Globus pallidus (tissue), 1 donor: ENCODE results near the gene SH2B3.
A peak's percentile ranks its signal among the peaks of the same experiment; 100 is the strongest.

ENCODE experiments used
- DNase-seq: peaks from one replicate; pipeline ENCODE4 v3.0.0-alpha.2; 2015; ENCODE audit warnings: low spot score

The SH2B3 gene

DNA sequence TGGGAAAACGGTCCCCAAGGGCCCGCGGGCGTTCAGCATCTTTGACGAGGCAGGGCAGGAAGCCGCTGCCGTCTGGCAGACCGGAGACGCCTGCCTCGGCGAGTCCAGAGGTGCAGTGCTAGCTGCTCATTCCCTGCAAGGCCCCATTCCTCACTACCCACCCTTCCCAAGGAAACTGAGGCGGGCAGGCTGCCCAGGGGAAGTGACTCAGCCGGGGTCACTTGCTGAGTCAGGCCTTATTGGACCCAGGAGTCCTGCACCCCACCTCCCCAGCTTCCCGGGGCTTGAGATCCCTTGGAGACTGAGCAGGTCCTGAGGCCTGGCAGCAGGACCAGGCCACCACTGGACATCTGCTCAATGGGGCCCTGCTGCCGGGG lies 3.7 kb downstream of the SH2B3 start:
- no peak for DNase-seq

DNA sequence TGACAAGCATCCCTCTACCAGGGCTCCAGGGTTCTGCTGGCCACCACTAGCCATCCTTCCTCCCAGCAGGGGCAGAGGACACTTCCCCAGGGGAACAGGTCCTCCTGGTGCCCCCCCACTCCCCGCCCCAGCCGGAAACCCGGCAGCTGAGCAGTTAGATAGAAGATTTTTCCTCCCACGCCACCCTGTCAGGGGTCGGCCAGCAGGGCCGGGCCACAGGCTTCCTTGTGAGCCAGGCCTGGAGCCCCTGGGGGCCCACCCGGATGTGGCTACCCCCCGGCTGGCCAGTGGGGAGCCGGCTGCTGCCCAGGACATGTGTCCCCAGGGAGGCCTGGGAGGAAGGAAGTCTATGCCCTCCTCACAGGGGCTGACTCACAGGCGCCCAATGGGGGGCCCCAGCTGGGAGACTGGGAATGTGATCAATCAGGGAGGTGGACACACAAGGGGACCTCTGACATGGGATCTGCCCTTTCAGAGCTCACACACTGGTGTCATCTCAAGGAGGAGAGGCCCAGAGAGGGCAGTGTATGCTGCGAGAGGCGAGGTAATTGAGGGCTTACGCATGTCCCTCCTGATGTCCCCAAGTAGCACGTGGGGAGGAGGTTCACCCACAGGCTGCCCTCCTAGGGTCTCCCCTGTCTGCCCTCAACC lies 4.2 kb downstream of the SH2B3 start:
- DNase-seq: no peak

DNA sequence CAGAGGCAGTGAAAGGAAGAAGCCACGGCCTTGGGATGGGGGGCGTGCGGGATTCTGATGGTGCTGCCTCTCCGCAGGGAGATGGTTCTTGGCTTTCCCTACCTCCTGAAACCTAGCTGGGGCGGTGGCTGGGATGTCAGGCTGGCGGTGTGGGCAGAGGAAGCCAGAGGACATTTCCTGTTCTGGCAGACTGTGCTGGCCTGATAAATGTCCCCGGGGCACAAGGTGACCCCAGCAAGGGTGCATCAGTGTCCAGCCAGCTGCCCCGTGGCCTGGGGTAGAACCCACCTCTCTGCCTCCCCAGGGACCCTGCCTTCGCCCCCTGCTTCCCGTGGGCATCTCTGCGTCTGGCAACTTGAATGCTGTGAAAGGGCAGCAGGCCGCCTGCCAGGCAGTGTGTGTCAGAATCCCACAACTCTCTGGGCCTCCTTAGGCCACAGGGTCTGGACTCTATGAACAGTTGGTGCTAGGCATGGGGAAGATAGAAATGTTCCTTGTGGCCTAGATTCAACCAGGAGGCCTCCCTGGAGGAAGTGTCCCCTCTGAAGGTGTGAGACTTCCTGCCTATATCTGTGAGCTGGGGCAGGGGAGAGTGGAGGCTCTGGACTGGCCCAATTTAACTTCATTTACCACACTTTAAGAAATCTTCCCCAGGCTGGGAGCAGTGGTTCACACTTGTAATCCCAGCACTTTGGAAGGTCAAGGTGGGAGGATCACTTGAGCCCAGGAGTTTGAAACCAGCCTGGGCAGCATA lies 4.9 kb downstream of the SH2B3 start:
- no peak for DNase-seq

DNA sequence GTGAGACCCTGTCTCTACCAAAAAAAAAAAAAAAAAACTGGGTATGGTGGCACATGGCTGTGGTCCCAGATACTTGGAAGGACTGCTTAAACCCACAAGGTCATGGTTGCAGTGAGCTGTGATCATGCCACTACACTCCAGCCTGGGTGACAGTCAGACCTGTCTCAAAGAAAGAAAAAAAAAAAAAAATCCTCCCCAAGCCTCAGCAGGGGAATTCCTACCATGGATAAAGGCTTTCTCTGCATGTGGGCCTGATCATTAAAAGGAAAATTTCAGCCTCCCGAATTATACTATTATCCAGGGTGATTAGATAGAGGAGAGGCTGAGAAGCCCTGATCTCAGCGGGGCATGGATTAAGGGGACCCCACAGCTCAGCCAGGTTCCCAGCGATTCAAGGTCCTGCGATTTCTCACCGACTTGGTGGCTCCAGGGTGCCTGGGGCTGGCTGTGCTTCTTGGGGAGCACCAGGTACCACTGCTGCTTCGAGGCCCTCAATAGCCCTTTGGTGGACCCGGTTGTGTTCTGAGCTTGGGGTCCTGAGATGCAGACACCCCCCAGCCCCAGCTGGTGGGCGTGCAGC lies 5.6 kb downstream of the SH2B3 start:
- DNase-seq: no peak

DNA sequence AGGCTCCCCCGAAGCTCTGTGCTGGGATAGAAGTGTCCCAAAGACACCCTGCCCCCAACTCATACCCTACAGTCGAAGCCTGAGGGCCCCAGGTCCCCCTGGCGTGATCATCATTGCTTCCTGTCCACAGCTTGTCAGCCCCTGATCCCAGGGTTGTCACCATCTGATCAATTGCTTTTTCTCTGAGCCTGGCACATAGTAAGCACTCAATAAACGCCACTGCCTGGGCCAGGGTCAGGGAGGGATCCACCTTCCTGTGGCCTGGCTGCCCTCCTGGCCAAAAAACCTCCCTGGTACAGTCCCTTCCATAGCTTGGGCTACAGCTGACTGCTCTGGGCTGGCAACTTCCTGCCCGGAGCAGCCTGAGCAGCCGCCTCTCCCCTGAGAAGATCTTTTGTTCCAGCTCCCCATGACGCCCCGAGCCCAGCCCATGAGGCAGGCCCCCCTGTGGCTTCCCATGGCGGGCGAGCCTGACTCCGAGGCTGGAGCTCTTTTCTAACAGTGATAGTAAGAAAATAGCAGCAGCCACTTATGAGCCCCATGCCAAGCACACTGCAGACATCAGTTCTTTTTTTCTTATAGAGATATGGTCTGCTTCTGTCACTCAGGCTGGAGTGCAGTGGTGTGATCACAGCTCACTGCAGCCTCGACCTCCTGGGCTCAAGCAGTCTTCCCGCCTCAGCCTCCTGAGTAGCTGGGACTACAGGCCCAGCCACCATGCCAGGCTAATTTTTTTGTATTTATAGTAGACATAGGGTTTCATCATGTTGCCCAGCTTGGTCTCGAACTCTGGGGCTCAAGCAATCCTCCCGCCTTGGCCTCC lies 6.5 kb downstream of the SH2B3 start:
- DNase-seq: peak; percentile 75

DNA sequence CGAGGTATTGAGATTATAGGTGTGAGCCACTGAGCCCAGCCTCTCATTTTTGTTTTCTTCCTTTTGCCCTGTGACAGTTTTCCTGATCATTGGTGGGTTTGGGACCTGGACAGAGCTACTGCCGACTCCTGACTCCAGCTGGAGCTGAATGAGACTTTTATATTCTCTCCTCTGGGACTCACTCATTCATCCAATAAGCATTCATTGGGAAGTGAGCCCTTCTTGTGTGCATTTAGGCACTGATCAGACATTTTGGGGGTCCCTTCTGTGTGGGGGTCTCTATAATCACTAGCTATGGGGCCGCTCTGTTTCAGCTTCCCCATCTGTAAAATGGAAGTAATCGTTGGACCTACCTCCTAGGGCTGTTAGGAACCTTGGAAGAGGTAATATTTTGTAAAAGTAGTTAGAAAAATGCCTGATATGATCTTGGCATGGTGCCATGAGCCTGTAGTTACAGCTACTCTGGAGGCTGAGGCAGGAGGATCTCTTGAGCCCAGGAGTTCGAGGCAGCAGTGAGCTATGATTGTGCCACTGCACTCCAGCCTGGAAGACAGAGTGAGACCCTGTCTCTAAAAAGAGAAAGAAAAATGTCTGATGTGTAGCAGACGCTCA lies 7.2 kb downstream of the SH2B3 start:
- no peak for DNase-seq

DNA sequence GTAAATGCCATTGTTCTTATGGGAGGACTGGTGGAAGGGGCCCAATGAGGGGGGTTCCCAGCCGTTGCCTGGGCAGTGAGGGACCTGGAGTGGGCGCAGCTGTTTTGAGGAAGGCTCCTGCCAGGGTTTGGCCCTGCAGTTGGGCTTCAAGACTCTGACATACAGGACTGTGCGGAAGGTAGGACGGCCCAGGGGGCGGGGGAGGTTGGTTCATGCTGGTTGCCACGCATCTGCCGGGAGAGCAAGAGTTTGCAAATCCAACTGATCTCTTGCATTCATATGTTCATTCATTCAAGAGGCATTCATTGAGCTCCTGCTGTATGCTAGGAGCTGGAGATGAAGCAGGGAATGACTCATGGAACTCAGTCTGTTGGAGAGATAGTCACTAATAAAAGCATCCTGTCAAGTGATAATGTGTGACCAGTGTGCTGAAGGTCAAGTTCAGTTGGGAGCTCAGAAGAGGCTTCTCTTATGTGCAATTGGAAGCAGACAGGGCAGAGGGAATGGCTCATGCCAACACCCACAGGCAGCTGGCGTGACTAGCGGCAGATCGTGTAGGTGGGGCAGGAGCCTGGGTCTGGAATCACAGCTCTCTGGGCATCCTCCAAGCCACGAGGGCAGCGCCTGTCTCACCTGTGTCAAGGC lies 7.8 kb downstream of the SH2B3 start:
- DNase-seq: no peak

DNA sequence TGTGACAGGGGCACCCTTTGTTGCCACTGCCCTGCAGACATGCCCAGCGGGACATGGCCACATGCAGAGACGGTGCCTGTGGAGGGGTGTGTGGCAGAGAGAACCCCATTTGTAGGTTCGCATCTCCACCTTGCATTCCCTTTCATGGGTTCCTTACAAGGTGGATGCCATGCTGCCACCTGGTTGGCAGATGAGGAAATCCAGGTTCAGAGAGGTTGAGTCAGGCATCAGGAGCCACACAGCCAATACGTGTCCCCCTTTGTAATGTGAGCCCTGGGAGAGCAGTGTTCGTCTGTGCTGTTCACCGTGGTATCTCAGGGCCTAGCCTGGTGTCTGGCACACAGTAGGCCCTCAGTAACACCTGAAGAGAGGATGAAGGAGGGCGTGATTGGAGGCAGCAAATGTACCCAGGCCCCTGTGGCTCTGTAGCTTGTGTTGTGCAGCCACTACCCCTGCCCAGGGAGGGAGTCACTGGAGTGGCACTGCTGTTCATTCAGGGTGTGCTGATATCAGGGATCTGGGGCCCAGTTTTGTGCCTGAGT lies 9.1 kb downstream of the SH2B3 start:
- no peak for DNase-seq

DNA sequence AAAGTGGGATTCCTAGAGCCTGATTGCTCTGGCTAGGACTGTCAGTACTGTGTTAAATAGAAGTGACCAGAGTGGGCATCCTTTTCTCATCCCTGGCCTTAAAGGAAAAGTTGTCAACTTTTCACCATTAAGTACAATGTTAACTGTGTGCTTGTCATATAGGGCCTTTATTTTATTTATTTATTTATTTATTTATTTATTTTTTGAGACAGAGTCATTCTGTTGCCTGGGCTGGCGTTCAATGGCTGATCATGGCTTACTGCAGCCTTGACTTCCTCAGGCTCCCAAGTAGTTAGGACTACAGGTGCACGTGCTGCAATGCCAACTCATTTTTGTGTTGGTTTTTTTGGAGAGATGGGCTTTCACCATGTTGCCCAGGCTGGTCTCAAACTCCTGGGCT lies 11.6 kb downstream of the SH2B3 start:
- no peak for DNase-seq

DNA sequence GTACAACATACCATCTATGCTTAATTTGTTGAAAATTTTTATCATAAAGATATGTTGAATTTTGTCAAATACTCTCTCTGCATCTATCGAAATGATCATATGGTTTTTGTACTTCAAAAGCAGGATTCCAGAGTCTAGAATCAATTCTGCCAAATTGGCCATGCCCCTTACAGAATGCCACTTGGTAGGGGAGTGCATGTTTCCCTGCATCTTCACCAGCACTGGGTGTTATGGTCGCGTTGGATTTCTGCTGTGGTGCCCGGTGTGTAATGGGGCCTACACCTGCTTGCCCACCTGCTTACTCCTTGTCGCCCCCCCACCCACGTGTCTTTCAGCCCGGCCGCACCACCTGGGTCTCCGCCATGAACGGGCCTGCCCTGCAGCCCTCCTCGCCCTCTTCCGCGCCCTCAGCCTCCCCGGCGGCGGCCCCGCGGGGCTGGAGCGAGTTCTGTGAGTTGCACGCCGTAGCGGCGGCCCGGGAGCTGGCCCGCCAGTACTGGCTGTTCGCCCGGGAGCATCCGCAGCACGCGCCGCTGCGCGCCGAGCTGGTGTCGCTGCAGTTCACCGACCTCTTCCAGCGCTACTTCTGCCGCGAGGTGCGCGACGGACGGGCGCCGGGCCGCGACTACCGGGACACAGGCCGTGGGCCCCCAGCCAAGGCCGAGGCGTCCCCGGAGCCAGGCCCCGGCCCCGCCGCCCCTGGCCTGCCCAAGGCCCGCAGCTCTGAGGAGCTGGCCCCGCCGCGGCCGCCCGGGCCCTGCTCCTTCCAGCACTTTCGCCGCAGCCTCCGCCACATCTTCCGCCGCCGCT lies 12.3 kb downstream of the SH2B3 start:
- no peak for DNase-seq

DNA sequence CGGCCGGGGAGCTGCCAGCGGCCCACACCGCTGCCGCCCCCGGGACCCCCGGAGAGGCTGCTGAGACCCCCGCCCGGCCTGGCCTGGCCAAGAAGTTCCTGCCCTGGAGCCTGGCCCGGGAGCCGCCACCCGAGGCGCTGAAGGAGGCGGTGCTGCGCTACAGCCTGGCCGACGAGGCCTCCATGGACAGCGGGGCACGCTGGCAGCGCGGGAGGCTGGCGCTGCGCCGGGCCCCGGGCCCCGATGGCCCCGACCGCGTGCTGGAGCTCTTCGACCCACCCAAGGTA lies 12.8 kb downstream of the SH2B3 start:
- no peak for DNase-seq

DNA sequence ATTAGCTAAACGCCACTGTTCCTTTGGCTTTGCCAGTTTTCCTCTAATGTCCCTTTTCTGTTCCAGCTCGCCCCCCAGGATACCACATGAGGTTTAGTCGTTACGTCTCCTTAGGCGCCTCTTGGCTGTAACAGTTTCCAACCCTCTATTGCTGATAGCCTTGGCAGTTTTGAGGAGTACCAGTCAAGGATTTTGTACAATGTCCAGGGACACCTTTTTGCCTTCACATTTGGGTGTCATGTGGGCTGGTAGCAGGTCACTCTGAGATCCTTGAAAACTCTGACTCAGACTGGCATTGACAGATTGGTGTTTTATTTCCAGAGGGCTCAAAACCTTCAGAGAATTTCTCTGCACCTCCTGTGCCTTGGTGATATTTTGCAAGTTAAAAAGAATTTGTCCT lies 14.1 kb downstream of the SH2B3 start:
- DNase-seq: no peak

DNA sequence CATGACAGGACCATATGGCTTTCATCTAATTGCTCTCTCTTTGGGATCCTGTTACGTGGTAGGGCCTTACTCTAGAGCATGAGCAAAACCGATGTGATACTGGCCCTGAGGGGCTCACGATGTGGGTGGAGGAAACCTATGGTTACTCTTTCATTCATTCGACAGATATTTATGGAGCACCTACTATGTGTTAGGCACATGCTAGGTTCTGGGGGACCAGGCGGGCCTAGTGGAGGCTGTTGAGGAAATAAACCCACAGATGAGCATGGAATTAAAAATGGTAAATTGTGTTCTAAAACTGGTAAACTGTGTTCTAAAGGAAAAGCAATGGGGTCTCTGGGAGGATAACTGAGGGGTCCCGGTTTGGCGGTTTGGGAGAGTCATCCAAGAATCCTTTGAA lies 14.8 kb downstream of the SH2B3 start:
- DNase-seq: no peak

DNA sequence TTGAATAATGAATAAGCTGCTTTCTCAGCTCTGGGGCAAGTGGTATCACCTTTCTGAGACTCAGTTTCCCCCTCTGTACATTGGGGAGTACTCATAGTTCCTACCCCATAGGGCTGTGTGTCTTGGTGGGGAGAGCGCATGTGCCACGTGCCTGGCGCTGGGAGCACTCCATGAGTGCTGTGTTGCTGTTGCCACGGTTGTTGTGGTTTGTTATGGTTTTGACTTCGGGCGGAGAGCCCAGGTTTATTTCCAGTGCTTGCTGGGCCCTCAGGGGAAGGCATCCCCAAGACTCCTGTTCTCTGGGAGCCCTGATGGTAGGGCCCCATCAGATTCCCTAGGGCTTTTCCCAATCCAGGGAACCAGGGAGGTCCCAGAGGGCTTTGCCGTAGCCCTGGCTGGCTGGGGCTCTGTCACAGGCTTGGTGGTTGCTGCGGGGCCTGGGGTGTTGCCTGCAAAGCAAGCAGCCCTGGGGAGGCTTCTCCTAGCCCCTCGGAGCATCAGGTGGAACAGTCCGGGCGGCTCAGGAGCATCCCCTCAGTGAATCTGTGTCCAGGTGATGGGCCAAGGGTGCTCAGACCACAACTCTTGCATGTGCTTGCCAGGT lies 18.6 kb downstream of the SH2B3 start:
- no peak for DNase-seq

DNA sequence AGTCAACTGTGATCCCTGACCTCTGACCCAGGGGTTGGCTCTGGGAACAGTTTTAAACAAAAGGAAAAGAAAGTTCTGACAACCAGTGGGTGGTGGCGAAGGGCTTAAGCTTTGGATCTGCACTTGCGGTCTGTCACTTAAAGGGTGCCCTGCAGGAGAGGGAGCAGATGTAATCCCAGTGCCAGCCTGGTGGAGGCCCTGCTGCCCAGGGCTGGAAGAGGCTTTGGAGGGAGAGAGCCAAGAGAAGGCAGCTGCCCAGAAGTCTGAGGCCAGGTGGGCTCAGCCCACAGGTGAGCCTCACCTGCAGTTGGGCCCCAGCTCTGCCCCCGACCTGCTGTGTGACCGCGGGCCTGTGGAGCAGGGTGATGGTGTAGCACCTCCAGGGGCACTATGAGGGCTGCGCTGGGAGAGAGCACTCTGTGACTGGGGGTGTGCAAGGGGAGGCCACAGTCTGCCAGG lies 19.1 kb downstream of the SH2B3 start:
- DNase-seq: no peak

DNA sequence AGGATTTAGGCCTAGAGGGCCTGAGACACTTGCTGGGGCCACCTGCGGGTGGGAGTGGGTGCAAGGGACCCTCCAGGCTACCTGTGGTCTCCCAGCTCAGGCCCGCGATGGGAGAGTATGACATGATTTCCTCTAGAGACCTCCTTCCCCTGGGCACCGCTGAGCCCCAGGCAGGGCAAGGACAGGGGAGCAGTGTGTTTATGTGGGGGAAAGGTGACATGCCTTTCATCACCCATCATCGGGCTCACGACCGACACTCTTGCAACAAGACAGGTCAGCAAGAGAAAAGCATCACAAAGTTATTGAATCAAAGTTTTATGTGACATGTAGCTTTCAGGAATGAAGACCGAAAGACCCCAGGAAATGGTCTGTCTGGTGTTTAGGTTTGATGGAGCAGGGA lies 19.9 kb downstream of the SH2B3 start:
- DNase-seq: no peak

DNA sequence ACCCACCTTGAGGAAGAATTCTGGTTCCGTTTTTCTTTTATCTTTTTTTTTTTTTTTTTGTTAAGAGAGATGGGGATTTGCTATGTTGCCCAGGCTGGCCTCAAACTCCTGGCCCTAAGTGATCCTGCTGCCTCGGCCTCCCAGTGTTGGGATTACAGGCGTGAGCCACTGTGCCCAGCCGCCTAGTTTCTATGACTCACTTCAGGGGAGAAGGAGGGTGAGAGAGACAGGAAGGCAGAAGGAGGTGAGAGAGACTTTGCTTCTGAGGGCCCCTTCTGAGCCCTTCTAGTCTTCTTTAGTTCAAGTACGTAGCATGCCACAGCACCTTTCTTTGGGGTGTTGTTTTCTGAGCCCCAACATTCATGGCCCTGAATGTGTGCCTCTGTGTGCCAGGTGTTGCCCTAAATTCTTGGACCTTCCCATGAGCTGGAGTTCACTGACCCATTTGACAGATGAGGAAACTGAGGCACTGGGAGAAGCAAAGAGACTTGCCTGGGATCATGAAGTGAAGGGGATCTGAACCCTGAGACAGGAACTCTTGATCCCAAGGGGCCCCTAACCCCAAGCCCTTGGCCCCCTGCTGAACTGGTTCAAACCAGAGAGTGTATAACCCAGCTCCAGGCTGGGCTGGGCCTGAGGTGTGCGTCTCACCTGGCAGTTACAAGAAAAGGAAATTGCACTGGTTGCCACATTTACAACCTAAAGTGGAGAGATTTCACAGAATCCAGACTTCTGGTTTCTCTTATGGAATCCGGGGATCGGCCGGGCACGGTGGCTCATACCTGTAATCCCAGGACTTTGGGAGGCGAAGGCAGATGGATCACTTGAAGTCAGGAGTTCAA lies 20.8 kb downstream of the SH2B3 start:
- DNase-seq: no peak

DNA sequence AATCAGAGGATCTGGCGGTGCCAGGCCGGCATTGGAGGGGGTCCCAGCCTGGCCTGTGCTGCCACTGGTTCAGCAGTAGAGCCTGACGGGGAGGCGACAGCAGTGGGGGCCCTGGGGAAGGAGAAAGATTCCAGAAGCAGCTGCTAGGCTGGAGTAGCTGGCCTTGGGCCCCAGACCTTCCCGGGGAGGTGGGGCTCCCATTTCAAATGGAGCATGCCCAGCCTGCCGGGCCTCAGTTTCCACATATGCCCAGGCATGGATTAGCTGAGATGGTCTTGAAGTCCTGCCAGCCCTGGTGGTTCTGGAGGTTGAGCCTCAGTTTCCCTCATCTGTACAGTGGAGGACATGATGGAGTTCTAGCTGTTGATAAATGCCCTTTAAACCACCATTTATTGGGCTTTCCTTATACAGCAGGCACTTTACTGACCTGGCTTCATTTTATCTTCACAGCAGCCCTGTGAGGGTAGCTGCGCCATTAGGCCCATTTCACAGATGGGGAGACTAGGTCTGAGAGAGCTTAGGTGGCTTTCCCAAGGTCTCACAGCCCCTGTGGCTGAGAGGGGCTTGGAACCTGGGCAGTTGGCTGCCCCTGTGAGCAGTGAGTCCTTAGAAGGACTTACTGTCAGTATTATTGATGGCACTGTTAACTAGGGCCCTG lies 21.8 kb downstream of the SH2B3 start:
- DNase-seq: no peak
